PC-9 (cell line): ENCODE results near the gene FADS3.

ENCODE experiments used
- EZH2 ChIP-seq: fragments of 200-600 bp; sonication (generic); IDR thresholded peaks from 2 replicates; pipeline ENCODE4 v1.8.0; 2017; ENCODE audit warnings: antibody characterized with exemption, low read depth
- TF ChIP-seq, protein P1 (sequence below): fragments of 200-600 bp; sonication (generic); conservative IDR thresholded peaks from 2 replicates; pipeline ENCODE4 v1.6.1; 2017; ENCODE audit warnings: mixed run types, antibody characterized with exemption, mild to moderate bottlenecking, moderate library complexity

DNA sequence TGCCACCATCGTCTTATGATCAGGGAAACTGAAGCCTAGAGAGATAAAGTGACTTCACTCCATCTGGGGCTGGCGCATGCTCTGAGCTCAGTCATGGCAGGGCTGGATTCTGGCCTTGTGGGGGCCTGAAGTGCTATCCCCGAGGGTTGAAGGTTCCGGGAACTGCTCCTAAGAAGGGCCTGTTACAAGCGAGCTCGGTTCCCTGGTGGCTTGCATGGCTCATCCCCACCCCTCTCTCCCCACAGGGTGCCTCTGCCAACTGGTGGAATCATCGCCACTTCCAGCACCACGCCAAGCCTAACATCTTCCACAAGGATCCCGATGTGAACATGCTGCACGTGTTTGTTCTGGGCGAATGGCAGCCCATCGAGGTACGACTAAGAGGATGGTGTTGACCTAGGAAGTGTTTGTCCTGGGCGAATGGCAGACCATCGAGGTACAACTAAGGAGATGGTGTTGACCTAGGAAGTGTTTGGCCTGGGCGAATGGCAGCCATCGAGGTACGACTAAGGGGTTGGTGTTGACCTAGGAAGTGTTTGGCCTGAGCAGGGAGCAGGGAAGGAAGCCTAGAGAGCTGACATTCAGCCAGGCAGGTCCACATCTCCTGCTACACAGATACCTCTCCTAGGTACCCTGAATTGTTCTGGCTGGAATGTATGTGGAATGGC lies 43.3 kb downstream of the FADS3 start:
- TF ChIP-seq, protein P1, sequence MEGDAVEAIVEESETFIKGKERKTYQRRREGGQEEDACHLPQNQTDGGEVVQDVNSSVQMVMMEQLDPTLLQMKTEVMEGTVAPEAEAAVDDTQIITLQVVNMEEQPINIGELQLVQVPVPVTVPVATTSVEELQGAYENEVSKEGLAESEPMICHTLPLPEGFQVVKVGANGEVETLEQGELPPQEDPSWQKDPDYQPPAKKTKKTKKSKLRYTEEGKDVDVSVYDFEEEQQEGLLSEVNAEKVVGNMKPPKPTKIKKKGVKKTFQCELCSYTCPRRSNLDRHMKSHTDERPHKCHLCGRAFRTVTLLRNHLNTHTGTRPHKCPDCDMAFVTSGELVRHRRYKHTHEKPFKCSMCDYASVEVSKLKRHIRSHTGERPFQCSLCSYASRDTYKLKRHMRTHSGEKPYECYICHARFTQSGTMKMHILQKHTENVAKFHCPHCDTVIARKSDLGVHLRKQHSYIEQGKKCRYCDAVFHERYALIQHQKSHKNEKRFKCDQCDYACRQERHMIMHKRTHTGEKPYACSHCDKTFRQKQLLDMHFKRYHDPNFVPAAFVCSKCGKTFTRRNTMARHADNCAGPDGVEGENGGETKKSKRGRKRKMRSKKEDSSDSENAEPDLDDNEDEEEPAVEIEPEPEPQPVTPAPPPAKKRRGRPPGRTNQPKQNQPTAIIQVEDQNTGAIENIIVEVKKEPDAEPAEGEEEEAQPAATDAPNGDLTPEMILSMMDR, result no peak
- TF ChIP-seq EZH2, result no peak
